CD4-positive, alpha-beta T cell treated with Interleukin-17A for 4 hours (primary cell): ENCODE results near the gene INHBC.
"Not testable (repeated sequence)": the region's sequence is repeated elsewhere in the genome, so short reads cannot be mapped to it uniquely, and the experiment has no call there.

Experiments used
- DNase-seq: peaks from one replicate; pipeline ENCODE4 v3.0.0-alpha.2; 2020; ENCODE audit warnings: mixed read lengths

Gene INHBC, protein sequence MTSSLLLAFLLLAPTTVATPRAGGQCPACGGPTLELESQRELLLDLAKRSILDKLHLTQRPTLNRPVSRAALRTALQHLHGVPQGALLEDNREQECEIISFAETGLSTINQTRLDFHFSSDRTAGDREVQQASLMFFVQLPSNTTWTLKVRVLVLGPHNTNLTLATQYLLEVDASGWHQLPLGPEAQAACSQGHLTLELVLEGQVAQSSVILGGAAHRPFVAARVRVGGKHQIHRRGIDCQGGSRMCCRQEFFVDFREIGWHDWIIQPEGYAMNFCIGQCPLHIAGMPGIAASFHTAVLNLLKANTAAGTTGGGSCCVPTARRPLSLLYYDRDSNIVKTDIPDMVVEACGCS

DNA sequence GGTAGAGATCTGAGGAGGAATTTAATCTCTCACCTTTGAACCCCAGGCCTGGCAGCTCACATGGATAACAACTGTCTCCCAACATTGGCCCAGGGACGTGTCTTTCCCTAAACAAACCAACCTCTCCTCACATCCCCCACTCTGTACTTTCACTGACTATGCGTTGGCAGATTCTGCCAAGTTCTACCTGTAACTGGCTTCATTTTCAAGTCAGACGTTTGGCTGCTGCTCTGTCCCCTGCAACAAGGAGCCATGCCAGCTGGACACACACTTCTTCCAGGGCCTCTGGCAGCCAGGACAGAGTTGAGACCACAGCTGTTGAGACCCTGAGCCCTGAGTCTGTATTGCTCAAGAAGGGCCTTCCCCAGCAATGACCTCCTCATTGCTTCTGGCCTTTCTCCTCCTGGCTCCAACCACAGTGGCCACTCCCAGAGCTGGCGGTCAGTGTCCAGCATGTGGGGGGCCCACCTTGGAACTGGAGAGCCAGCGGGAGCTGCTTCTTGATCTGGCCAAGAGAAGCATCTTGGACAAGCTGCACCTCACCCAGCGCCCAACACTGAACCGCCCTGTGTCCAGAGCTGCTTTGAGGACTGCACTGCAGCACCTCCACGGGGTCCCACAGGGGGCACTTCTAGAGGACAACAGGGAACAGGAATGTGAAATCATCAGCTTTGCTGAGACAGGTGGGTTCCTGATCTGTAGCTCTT is at the start of gene INHBC:
TSS of gene INHBC (plus strand) at position 268 of the 707 bp plus-strand sequence. CDS start at position 371, 103 bp downstream.
- no peak for DNase-seq

DNA sequence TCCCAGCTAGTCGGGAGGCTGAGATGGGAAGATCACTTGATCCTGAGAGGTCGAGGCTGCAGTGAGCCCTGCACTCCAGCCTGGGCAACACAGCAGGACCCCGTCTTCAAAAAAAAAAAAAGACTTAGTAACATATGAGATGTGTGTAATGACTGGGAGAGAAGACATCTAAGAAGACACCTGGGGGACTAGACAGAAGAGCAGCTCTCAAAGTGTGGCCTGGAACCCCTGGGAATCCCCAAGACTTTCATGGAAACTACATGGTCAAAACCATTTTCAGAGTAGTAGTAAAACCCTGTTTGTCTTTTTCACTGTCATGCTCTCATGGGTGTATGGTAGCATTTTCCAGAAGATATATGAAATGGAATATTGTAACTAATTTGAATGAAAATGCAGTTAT is 49.0 kb upstream of the INHBC start:
- DNase-seq: no peak

DNA sequence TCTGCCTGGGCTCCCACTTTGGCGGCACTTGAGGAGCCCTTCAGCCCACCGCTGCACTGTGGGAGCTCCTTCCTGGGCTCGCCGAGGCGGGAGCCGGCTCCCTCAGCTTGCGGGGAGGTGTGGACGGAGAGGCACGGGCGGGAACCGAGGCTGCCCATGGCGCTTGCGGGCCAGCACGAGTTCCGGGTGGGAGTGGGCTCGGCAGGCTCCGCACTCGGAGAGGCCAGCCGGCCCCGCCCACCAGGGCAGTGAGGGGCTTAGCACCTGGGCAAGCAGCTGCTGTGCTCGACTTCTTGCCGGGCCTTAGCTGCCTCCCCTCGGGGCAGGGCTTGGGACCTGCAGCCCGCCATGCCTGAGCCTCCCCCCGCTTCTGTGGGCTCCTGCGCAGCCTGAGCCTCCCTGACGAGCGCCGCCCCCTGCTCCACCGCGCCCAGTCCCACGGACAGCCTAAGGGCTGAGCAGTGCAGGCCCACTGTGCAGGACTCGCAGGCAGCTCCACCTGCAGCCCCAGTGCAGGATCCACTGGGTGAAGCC is 48.3 kb upstream of the INHBC start:
- no peak for DNase-seq

DNA sequence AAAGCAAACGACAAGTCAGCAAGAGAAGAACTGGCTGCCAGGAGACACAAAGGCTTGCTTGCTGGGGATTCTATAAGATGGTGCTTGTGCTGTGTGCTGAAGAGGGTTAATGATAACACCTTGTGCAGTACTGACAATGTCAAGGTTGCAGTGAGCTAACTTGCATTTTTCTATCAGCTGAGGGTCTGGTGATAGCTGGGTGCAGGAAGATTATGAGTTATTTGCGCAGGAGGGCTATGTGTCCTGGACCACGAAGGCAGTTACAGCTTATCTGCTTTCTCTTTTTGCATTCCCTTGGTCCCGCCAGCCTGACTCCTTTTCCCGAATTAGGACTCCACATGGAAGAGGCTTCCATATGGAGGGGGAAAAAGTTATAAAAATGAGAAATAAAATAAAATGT is 46.2 kb upstream of the INHBC start:
- no peak for DNase-seq

DNA sequence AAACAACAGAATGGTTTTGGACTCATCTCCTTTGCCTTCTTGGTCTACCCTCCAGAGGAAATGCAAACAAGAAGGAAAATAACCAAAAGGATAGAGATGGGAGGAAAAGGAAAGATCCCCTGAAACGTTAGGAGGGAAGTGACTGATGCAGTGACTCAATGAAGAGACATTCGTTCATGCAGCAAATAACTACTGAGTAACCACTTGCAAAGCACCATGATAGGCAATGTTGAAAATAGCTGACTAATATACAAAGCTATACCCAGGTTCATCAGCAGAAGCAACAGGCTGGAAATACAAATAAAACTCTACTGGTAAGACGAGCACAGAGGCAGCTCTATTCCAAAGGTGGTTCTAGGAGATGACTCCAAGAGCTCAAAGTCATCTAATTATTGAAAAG is 45.6 kb upstream of the INHBC start:
- no peak for DNase-seq

DNA sequence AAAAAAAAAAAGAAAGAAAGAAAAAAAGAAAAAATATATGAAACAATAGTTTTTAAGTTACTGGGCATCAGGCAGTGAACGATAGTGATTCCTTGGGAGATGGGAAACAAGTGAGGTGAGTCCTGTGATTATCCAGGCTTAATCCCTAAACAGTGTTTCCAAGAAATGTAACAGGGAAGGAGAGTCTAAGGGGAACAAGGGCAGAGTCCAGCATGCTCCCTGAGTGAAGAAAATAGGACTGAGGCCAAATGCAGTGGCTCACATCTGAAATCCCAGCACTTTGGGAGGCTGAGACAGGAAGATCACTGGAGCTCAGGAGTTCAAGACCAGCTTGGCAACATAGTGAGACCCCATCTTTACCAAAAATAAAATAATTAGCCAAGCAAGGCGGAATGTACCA is 44.4 kb upstream of the INHBC start:
- no peak for DNase-seq

DNA sequence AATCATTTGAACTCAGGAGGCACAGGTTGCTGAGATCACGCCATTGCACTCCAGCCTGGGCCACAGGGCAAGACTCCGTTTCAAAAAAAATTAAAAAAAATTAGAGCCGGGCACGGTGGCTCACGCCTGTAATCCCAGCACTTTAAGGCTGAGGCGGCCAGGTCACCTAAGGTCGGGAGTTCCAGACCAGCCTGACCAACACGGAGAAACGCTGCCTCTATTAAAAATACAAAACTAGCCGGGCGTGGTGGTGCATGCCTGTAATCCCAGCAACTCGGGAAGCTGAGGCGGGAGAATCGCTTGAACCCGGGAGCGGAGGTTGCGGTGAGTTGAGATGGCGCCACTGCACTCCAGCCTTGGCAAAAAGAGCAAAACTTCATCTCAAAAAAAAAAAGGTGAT is 39.5 kb upstream of the INHBC start:
- no peak for DNase-seq

DNA sequence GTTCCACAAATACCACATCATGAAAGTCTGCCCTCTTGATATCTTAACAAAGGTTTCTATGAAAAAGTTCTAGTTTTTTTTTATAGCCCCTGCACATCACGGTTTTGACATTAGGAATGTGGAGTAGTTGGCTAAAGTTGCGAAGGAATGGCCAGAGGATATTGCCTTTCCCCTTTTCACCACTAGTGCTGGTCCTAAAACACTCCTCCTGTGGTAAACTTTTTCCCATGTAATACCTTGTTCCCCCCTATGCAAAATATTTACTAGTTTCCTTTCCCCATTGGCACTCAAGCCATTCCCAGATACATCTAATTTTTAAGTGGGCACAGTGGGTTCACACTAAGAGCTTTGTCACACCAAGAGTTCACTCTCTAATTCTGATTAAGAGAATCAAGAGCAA is 37.1 kb upstream of the INHBC start:
- no peak for DNase-seq

DNA sequence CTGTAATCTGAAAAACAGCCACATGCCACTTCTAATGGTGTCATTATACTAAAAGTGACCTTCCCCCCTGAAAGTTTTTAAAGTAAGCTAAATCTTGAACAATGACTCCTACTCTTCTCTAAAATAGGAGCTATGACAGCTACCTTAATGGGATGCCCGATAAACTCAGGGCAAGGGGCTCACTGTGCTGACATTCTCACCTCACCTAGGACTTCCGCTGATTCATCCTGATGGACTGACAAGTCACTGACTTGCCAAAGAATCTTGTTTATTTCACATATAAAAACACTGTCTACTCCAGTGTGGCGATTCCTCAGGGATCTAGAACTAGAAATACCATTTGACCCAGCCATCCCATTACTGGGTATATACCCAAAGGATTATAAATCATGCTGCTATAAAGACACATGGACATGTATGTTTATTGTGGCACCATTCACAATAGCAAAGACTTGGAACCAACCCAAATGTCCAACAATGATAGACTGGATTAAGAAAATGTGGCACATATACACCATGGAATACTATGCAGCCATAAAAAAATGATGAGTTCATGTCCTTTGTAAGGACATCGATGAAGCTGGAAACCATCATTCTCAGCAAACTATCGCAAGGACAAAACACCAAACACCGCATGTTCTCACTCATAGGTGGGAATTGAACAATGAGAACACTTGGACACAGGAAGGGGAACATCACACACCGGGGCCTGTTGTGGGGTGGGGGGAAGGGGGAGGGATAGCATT is 34.7 kb upstream of the INHBC start:
- not testable (repeated sequence) for DNase-seq

DNA sequence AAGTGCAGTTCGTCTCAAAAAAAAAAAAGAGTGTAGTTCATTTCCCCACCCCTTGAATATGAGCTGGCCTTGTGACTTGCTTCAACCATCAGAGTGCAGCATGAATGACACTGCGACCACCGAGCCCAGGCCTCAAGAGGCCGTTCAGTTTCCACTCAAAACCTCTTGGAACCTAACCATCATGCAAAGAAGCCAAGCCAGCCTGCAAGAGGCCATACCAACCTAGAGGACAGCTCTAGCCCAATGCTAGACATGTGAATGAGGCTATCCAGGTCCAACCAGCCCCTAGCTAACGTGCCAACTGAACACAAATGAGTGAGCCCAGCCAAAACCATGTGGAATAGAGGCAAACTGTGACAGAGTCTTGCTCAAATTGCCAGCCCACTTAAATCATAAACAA is 33.4 kb upstream of the INHBC start:
- DNase-seq: no peak

DNA sequence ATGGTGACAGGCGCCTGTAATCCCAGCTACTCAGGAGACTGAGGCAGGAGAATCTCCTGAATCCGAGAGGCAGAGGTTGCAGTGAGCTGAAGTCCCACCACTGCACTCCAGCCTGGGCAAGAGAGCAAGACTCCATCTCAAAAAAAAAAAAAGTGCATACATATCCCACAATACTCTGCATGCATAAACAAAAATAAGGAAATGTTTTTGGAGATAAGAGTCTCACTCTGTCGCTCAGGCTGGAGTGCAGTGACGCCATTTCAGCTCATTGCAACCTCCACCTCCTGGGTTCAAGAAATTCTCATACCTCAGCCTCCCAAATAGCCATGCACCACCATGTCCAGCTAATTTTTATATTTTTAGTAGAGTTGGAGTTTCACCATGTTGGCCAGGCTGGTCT is 32.4 kb upstream of the INHBC start:
- DNase-seq: not testable (repeated sequence)

DNA sequence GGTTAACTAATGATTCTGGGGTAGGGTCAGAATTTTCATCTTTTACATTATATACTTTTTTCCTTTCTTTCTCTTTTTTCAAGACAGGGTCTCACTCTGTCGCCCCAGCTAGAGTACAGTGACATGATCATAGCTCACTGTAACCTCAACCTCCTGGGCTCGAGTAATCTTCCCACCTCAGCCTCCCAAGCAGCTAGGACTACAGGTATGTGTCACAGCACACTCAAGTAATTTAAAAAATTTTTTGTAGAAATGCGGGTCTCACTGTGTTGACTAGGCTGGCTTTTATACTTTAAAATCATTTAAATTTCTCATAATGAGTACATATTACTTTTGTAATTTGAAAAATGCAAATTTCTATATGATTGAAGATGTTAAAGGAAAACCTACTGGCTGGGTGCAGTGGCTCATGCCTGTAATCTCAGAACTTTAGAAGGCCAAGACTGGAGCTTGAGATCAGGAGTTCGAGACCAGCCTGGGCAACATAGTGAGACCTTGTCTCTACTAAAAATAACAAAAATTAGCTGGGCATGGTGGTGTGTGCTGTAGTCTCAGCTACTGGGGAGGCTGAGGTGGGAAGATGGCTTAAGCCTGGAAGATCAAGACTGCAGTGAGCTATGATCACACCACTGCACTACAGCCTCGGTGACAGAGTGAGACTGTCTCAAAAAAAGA is 29.5 kb upstream of the INHBC start:
- no peak for DNase-seq

DNA sequence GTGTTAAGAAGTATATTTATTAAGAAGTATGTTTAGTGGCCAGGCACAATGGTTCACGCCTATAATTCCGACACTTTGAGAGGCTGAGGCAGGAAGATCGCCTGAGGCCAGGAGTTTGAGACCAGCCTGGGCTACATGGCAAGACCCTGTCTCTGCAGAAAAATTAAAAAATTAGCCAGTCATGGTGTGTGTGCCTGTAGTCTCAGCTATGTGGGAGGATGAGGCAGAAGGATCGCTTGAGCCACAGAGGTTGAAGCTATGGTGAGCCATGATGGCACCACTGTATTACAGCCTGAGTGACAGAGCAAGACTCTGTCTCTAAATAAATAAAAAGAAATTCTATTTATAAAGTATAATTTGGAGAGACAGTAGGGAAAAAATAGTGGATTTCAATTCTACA is 24.1 kb upstream of the INHBC start:
- DNase-seq: no peak

DNA sequence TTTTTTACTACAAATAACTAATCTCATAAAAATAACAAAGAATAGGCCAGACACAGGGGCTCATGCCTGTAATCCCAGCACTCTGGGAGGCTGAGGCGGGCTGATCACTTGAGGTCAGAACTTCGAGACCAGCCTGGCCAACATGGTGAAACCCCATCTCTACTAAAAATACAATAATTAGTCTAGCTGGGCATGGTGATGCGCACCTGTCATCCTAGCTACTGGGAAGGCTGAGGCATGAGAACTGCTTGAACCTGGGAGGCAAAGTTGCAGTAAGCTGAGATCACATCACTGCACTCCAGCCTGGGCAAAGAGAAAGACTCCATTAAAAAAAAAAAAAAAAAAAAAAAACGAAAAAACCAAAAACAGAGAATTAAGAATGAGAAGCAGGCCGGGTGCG is 20.4 kb upstream of the INHBC start:
- not testable (repeated sequence) for DNase-seq

DNA sequence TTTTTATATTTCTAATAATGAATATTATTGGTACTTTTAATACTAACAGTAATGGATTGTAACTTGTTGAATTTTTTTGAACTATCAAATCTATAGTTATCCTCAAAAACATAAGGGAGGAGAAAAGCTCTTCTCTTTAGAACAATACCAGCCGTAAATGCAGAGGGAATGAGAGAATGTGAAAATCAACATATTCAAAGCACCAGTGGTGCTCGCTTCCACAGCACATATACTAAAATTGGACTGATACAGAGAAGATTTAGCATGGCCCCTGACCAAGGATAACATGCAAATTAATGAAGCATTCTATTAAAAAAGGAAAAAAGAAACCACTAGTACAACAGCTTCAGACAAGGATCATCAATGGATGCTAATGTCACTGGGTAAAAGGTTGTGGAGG is 19.5 kb upstream of the INHBC start:
- no peak for DNase-seq

DNA sequence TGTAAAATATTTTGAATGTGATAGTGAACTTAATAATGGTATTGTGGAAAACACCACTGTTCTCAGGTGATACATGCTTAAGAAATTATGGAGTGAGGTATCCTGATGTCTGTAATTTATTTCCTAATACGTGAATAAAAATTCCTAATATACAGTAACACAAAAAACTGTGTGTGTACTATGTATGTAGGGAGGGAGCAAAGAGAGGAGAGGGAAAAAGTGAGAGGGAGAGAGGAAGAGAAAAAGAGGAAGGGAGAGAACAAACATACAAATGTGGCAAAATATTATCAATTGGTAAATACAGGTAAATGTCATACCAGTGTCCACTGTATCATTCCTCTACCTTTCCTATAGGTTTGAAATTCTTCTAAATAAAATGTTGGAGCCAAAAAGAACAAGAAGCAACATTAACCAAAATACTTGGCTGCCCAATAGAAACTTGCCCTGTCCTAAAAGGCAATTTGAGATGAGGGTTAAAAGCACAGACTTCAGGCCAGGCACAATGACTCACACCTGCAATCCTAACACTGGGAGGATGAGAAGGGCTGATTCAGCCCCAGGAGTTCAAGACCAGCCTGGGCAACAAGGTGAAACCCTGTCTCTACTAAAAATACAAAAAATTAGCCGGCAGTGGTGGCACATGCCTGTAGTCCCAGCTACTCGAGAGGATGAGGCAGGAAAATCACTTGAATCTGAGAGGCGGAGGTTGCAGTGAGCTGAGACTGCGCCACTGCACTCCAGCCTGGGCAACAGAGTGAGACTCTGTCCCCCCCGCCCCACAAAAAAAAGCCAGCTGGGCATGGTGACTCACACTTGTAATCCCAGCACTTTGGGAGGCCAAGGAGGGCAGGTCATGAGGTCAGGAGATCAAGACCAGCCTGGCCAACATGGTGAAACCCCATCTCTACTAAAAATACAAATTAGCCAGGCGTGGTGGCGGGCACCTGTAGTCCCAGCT is 18.3 kb upstream of the INHBC start:
- no peak for DNase-seq

DNA sequence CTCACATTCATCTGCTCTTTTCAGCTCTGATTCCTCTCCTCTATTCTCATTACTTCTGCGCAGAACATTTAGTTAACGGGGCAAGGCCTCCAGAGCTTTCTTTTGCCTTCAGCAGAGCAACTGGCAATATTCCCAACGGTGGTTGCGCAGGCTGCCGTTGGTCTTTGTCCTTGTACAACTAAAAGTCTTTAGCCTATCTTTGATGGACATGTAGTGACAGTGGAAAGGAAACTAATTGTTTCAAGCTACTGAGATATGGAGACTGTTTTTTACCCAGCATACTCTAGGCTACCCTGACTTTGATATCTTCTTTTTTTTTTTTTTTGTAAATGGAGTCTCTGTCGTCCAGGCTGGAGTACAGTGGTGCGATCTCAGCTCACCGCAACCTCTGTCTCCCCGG is 16.3 kb upstream of the INHBC start:
- no peak for DNase-seq

DNA sequence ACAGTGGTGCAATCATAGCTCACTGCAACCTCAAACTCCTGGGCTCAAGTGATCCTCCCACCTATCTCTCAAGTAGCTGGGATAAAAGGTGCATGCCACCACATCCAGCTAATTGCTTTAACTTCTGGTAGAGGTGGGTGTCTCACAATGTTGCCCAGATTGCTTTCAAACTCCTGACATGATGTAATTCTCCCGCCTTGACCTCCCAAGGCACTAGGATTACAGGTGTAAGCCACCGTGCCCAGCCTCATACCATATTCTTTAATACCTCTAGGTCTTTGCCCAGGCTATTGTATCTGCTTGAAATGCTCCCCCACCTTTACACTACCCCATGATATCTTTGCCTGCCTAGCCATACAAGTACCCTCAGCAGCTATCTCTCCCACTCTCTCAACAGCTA is 15.1 kb upstream of the INHBC start:
- DNase-seq: no peak

DNA sequence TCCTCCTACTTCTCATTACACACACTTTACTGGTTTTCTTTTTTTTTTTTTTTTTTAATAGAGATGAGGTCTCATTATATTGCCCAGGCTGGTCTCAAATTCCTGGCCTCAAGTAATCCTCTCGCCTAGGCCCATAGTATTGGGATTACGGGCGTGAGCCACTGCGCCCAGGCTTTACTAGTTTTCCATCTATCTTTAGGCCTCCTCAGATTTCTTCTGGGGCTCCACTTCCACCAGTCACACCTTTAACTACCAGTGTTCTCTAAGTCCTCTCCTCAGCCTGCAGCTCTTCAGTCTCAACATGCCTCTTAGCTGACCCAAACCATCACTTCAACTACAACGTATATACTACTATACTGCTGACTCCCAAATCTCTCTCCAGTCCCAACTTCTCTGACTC is 14.1 kb upstream of the INHBC start:
- DNase-seq: no peak

DNA sequence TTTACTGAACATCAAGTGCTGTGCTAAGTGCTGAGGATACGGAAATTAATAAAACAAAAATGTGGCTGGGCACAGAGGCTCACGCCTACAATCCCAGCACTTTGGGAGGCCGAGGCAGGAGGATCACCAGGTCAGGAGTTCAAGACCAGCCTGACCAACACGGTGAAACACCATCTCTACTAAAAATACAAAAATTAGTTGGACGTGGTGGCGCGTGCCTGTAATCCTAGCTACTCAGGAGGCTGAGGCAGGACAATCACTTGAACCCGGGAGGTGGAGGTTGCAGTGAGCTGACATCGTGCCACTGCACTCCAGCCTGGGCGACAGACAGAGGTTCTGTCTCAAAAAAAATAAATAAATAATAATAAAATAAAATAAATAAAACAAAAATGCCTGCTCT is 7.6 kb upstream of the INHBC start:
- DNase-seq: not testable (repeated sequence)

DNA sequence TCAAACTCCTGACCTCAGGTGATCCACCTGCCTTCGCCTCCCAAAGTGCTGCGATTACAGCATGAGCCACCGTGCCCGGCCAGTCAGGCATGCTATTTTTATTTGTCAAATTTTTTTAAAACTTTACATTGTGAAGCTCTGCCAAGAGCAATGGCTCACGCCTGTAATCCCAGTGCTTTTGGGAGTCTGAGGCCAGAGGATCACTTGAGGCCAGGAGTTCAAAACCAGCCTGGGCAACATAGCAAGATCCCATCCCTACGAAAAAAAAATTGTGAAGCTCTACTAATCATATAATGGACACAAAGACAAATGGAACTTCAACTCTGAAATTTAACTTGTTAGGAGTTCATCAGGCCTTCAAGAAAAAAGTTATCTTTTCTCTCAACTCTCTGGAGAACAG is 5.6 kb upstream of the INHBC start:
- no peak for DNase-seq
